DND-41 (cell line): Measurements from ENCODE around the gene ETNK2.

ENCODE experiments used
- ATAC-seq: fragments of 200-7000 bp; cut with Tn5 transposase; 3 replicates; pipeline ENCODE4 v1.9.1; 2021; ENCODE audit warnings: low read depth; ENCODE audit not compliant: insufficient read depth
- DNase-seq: peaks from one replicate; pipeline ENCODE4 v3.0.0-alpha.2; 2020
- H2AFZ ChIP-seq: 2 replicates; pipeline ENCODE4 v1.6.0; 2012; ENCODE audit warnings: low read depth, low read length
- H3K27ac ChIP-seq: 2 replicates; pipeline ENCODE4 v1.5.1; 2012; ENCODE audit warnings: low read length, inconsistent platforms
- H3K27me3 ChIP-seq: fragments of 200-600 bp; sonication (generic); 2 replicates; pipeline ENCODE4 v1.6.0; 2012; ENCODE audit warnings: low read length, mild to moderate bottlenecking, inconsistent platforms; ENCODE audit not compliant: insufficient read depth, poor library complexity
- H3K36me3 ChIP-seq: 2 replicates; pipeline ENCODE4 v1.5.1; 2012; ENCODE audit warnings: low read length, inconsistent platforms; ENCODE audit not compliant: insufficient read depth
- H3K4me1 ChIP-seq: 2 replicates; pipeline ENCODE4 v1.5.1; 2012; ENCODE audit warnings: mild to moderate bottlenecking, low read length; ENCODE audit not compliant: insufficient read depth
- H3K4me2 ChIP-seq: 2 replicates; pipeline ENCODE4 v1.6.0; 2012; ENCODE audit warnings: mild to moderate bottlenecking, moderate library complexity, low read length, inconsistent platforms; ENCODE audit not compliant: insufficient read depth
- H3K4me3 ChIP-seq, 2 experiments: fragments of 200-600 bp in 1 of 2; shearing (Covaris generic) in 1 of 2; 2 replicates each; pipeline ENCODE4 v1.5.1; 2012 to 2016; ENCODE audit warnings: inconsistent platforms in 2 of 2, low read length in 2 of 2, mild to moderate bottlenecking in 2 of 2, low read depth in 1 of 2, moderate library complexity in 1 of 2
- H3K79me2 ChIP-seq: 2 replicates; pipeline ENCODE4 v1.6.0; 2012; ENCODE audit warnings: low read length, inconsistent platforms; ENCODE audit not compliant: insufficient read depth
- H3K9ac ChIP-seq: 2 replicates; pipeline ENCODE4 v1.6.0; 2012; ENCODE audit warnings: low read depth, mild to moderate bottlenecking, inconsistent platforms, low read length, moderate library complexity
- H3K9me3 ChIP-seq: 2 replicates; pipeline ENCODE4 v1.5.1; 2012; ENCODE audit warnings: low read length, moderate library complexity, mild to moderate bottlenecking, inconsistent platforms; ENCODE audit not compliant: insufficient read depth, severe bottlenecking
- H4K20me1 ChIP-seq: 2 replicates; pipeline ENCODE4 v1.6.0; 2012; ENCODE audit warnings: low read length; ENCODE audit not compliant: insufficient read depth
- EZH2 ChIP-seq: IDR thresholded peaks from 3 replicates; pipeline ENCODE4 v1.6.1; 2012; ENCODE audit warnings: borderline replicate concordance, low read depth, mild to moderate bottlenecking, moderate library complexity, low read length, inconsistent platforms; ENCODE audit not compliant: severe bottlenecking
- TF ChIP-seq, protein P1 (sequence below): IDR thresholded peaks from 2 replicates; pipeline ENCODE4 v1.5.1; 2012; ENCODE audit warnings: borderline replicate concordance, low read length, moderate library complexity, mild to moderate bottlenecking; ENCODE audit not compliant: poor library complexity, severe bottlenecking; ENCODE audit errors: extremely low read depth

Gene ETNK2

DNA sequence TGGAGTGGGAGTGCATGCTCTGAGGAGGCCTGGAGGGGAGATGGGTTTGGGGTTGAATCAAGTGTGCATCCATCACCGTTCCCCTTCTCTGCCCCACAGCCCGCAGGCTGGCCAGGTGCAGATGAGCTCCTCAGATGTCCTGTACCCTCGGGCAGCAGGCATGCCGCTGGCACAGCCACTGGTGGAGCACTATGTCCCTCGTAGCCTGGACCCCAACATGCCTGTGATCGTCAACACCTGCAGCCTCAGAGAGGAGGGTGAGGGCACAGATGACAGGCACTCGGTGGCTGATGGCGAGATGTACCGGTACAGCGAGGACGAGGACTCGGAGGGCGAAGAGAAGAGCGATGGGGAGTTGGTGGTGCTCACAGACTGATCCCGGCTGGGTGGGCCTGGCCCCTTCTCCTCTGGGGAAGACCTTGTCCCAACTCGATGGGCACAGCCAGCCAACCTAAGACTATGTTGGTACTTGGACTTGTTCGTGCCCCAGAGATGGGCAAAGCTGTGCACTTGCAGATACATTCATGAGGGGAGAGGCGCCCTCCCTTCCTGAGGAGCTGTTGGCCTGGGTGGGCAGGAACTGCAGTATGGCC is 26.0 kb downstream of the ETNK2 start:
- Histone ChIP-seq H3K4me1 (peaks cover 4% of the 10 kb centered on the region), H3K36me3 (no peaks in the 10 kb centered on the region), H3K27me3 (no peaks in the 10 kb centered on the region), H3K9ac (no peak overlapping the region), H3K4me2 (no peak overlapping the region), H3K4me3 (no peak overlapping the region), H3K27ac (no peak overlapping the region), H3K9me3 (no peaks in the 10 kb centered on the region), H2AFZ (no peak overlapping the region), H4K20me1 (no peaks in the 10 kb centered on the region), H3K79me2 (no peaks in the 10 kb centered on the region)
- no peak for TF ChIP-seq EZH2
- TF ChIP-seq, protein P1, sequence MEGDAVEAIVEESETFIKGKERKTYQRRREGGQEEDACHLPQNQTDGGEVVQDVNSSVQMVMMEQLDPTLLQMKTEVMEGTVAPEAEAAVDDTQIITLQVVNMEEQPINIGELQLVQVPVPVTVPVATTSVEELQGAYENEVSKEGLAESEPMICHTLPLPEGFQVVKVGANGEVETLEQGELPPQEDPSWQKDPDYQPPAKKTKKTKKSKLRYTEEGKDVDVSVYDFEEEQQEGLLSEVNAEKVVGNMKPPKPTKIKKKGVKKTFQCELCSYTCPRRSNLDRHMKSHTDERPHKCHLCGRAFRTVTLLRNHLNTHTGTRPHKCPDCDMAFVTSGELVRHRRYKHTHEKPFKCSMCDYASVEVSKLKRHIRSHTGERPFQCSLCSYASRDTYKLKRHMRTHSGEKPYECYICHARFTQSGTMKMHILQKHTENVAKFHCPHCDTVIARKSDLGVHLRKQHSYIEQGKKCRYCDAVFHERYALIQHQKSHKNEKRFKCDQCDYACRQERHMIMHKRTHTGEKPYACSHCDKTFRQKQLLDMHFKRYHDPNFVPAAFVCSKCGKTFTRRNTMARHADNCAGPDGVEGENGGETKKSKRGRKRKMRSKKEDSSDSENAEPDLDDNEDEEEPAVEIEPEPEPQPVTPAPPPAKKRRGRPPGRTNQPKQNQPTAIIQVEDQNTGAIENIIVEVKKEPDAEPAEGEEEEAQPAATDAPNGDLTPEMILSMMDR = no peak
- ATAC-seq (no peak), DNase-seq (no peak)

DNA sequence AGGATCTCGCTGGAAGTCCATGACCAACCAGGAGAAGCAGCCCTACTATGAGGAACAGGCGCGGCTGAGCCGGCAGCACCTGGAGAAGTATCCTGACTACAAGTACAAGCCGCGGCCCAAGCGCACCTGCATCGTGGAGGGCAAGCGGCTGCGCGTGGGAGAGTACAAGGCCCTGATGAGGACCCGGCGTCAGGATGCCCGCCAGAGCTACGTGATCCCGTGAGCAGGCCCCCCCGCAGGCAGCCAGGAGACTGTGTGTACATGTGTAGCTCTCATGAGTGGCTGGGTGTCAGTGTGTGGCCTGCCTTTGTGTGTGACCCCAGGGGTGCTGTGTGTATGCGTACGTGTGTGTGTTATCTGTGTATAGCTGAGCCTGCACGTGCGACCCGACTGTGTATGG is 27.2 kb downstream of the ETNK2 start:
- no peaks in the 10 kb centered on the region for H3K9me3 ChIP-seq
- H3K4me1 ChIP-seq = peaks cover 4% of the 10 kb centered on the region
- H3K27me3 ChIP-seq = no peaks in the 10 kb centered on the region
- no peak for TF ChIP-seq EZH2
- H3K9ac ChIP-seq = no peak overlapping the region
- ATAC-seq (no peak), DNase-seq (no peak)
- no peak overlapping the region for H2AFZ ChIP-seq
- no peaks in the 10 kb centered on the region for H4K20me1 ChIP-seq
- H3K36me3 ChIP-seq = no peaks in the 10 kb centered on the region
- H3K79me2 ChIP-seq = no peaks in the 10 kb centered on the region
- no peak overlapping the region for H3K4me3 ChIP-seq
- H3K27ac ChIP-seq = no peak overlapping the region
- H3K4me2 ChIP-seq = no peak overlapping the region

DNA sequence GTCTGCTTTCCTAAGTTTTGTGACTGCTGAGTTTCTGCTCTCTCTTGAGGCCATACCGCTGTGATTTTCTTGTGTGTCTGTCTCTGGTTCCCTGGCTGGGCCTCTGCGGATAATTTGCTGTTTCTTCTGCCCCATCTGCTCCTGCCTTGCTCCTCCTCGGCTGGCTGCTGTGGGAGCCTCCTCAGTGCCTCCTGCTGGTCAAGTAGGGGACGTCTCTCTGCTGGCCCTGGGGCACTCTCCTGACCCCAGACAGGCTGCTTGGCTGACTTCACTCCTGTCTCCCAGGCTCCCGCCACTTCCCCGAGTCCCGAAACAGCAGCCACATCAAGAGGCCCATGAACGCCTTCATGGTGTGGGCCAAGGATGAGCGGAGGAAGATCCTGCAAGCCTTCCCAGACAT is 28.5 kb downstream of the ETNK2 start:
- no peaks in the 10 kb centered on the region for H3K36me3 ChIP-seq
- H3K4me2 ChIP-seq = no peak overlapping the region
- no peak overlapping the region for H3K27ac ChIP-seq
- no peaks in the 10 kb centered on the region for H3K79me2 ChIP-seq
- TF ChIP-seq, protein P1 = peak; percentile 43
- no peak for TF ChIP-seq EZH2
- peak; percentile 56; the same call in 1 of the 3 replicates for ATAC-seq
- no peak overlapping the region for H2AFZ ChIP-seq
- no peaks in the 10 kb centered on the region for H3K9me3 ChIP-seq
- no peaks in the 10 kb centered on the region for H3K4me1 ChIP-seq
- no peak overlapping the region for H3K4me3 ChIP-seq
- no peak for DNase-seq
- no peak overlapping the region for H3K9ac ChIP-seq
- H3K27me3 ChIP-seq = no peaks in the 10 kb centered on the region
- H4K20me1 ChIP-seq = no peaks in the 10 kb centered on the region

DNA sequence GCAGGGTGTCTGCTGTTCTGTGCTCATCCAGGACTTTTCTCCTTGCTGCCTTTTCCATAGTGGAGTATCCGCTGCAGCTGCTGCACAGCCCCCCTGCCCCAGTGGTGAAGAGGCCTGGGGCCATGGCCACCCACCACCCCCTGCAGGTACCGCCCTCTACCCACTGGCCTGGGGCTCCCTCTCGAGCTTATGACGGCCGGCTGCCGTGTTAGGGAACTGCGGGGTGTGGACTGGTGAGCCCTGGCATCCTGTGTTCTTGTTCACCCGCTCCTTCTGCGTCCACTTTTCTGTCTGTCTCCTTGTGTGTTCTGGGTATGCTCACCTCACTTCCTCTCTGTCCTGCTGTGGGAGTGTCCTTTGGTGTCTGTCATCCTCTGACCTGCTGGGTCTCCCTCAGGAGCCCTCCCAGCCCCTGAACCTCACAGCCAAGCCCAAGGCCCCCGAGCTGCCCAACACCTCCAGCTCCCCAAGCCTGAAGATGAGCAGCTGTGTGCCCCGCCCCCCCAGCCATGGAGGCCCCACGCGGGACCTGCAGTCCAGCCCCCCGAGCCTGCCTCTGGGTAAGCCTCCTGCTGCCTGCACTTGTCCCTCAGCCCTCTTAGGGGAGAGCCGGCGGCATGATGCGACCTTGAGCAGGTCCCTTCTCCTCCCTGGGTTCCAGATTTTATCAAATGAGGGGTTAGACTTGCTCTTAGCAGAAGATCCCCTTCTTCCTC is 29.8 kb downstream of the ETNK2 start:
- no peaks in the 10 kb centered on the region for H3K27me3 ChIP-seq
- no peak overlapping the region for H3K9ac ChIP-seq
- H4K20me1 ChIP-seq = no peaks in the 10 kb centered on the region
- no peaks in the 10 kb centered on the region for H3K79me2 ChIP-seq
- no peak for TF ChIP-seq EZH2
- TF ChIP-seq, protein P1 = no peak
- no peaks in the 10 kb centered on the region for H3K4me1 ChIP-seq
- H3K27ac ChIP-seq = no peak overlapping the region
- no peak for ATAC-seq
- no peak overlapping the region for H3K4me2 ChIP-seq
- no peaks in the 10 kb centered on the region for H3K9me3 ChIP-seq
- no peak for DNase-seq
- H2AFZ ChIP-seq = no peak overlapping the region
- no peaks in the 10 kb centered on the region for H3K36me3 ChIP-seq
- no peak overlapping the region for H3K4me3 ChIP-seq
